K562 (cell line): Measurements from ENCODE around the gene ARHGAP9. TPM values are rescaled to one million over a fixed set of nuclear protein-coding genes. Genes with fewer than 3 reads are reported as not detected.

Experiments
- BDP1 ChIP-seq: IDR thresholded peaks from 3 replicates; pipeline ENCODE4 v1.6.1; 2011; ENCODE audit not compliant: insufficient read length, insufficient read depth
- MYNN ChIP-seq, 2 experiments: sonication (generic); formaldehyde crosslinking in 1 of 2; IDR thresholded peaks; 2 replicates each; pipeline versions ENCODE4 v1.5.0 to v1.6.1; 2016 to 2020; ENCODE audit warnings: antibody characterized with exemption in 1 of 2, missing genetic modification reagents in 1 of 2
- NFIC ChIP-seq: fragments of 450-650 bp; IDR thresholded peaks from 2 replicates; pipeline ENCODE4 v1.6.1; 2017; ENCODE audit warnings: mild to moderate bottlenecking, inconsistent platforms
- RBFOX2 ChIP-seq: fragments of 200-400 bp; formaldehyde crosslinking; IDR thresholded peaks from 2 replicates; pipeline ENCODE4 v1.6.1; 2017; ENCODE audit warnings: low read depth, mild to moderate bottlenecking, low read length, moderate library complexity
- RNF2 ChIP-seq: sonication (generic); IDR thresholded peaks from 2 replicates; pipeline ENCODE4 v1.6.1; 2016
- SLC30A9 ChIP-seq: fragments of 250-450 bp; sonication (Bioruptor Pico); IDR thresholded peaks from 2 replicates; pipeline ENCODE4 v1.8.0; 2022; ENCODE audit warnings: mild to moderate bottlenecking, moderate library complexity
- SREBF2 ChIP-seq: sonication (generic); formaldehyde crosslinking; IDR thresholded peaks from 2 replicates; pipeline ENCODE4 v1.4.0; 2020; ENCODE audit warnings: mild to moderate bottlenecking, missing genetic modification reagents
- SUPT5H ChIP-seq: fragments of 450-650 bp; IDR thresholded peaks from 2 replicates; pipeline ENCODE4 v1.6.1; 2016
- ZNF175 ChIP-seq: fragments of 200-800 bp; sonication (Bioruptor generic); IDR thresholded peaks from 2 replicates; pipeline ENCODE4 v1.6.1; 2016; ENCODE audit warnings: low read depth, mild to moderate bottlenecking, missing genetic modification characterization, missing compliant biosample characterization
- polyA plus RNA-seq, 8 experiments: library from polyadenylated mRNA; depleted of rRNA in 4 of 8; stranded (reverse) in 5 of 8; unstranded in 3 of 8; fragments of >200 nt; fragmentation: Nextera tagmentation in 2 of 8; fragmentation: Illumina TruSeq in 1 of 8; extraction: Ambion mirVana in 2 of 8; extraction: Trizol in 1 of 8; gene quantifications; 2 replicates each; pipeline versions ENCODE4 v1.2.1 to v1.2.3, GENCODE V29; 2011 to 2014; ENCODE audit warnings: inconsistent platforms in 1 of 8, missing spikeins in 1 of 8
- total RNA-seq, 7 experiments: library from RNA; depleted of rRNA in 6 of 7; stranded (reverse); fragments of >200 nt in 6 of 7; fragmentation: Illumina TruSeq in 2 of 7; extraction: Trizol in 2 of 7; gene quantifications; 2 replicates each; pipeline versions ENCODE4 v1.2.1 to v1.2.3, GENCODE V29; 2011 to 2021; ENCODE audit warnings: low replicate concordance in 1 of 7
- TF ChIP-seq, protein P1 (sequence below): fragments of 250-450 bp; sonication (Bioruptor Pico); IDR thresholded peaks from 2 replicates; pipeline ENCODE4 v1.4.0; 2020; ENCODE audit warnings: mild to moderate bottlenecking, moderate library complexity
- TF ChIP-seq, protein P2 (sequence below), 2 experiments: IDR thresholded peaks; 2 replicates each; pipeline ENCODE4 v1.6.1; 2011; ENCODE audit warnings: borderline replicate concordance in 1 of 2, control low read depth in 1 of 2, low read depth in 1 of 2, low read length in 1 of 2, mild to moderate bottlenecking in 1 of 2, mixed read lengths in 1 of 2, moderate library complexity in 1 of 2; ENCODE audit not compliant: insufficient read depth in 1 of 2, insufficient read length in 1 of 2, poor library complexity in 1 of 2, severe bottlenecking in 1 of 2; ENCODE audit errors: extremely low read depth in 1 of 2
- TF ChIP-seq, protein P3 (sequence below): sonication (generic); formaldehyde crosslinking; IDR thresholded peaks from 2 replicates; pipeline ENCODE4 v1.8.1; 2022; ENCODE audit warnings: missing genetic modification reagents
- TF ChIP-seq, protein P4 (sequence below): fragments of 250-450 bp; sonication (Bioruptor Pico); IDR thresholded peaks from 2 replicates; pipeline ENCODE4 v1.8.0; 2022; ENCODE audit warnings: moderate library complexity, mild to moderate bottlenecking, inconsistent platforms
- TF ChIP-seq, protein P5 (sequence below), 2 experiments: IDR thresholded peaks in 1 of 2; conservative IDR thresholded peaks in 1 of 2; 2 replicates each; pipeline ENCODE4 v1.6.1; 2016; ENCODE audit warnings: low read depth in 2 of 2, mild to moderate bottlenecking in 1 of 2, missing compliant biosample characterization in 1 of 2, missing genetic modification characterization in 1 of 2, moderate library complexity in 1 of 2
- TF ChIP-seq, protein P6 (sequence below): sonication (generic); formaldehyde crosslinking; IDR thresholded peaks from 2 replicates; pipeline ENCODE4 v1.8.0; 2022; ENCODE audit warnings: missing genetic modification reagents, mild to moderate bottlenecking, moderate library complexity, borderline replicate concordance

ARHGAP9 gene
- total and polyA plus RNA-seq, 9 of the 15 experiments (the other 6 are each of a cell fraction or from before 2014, with no cell fraction given), result 1.5 to 10.2 (median 5.1) TPM

DNA sequence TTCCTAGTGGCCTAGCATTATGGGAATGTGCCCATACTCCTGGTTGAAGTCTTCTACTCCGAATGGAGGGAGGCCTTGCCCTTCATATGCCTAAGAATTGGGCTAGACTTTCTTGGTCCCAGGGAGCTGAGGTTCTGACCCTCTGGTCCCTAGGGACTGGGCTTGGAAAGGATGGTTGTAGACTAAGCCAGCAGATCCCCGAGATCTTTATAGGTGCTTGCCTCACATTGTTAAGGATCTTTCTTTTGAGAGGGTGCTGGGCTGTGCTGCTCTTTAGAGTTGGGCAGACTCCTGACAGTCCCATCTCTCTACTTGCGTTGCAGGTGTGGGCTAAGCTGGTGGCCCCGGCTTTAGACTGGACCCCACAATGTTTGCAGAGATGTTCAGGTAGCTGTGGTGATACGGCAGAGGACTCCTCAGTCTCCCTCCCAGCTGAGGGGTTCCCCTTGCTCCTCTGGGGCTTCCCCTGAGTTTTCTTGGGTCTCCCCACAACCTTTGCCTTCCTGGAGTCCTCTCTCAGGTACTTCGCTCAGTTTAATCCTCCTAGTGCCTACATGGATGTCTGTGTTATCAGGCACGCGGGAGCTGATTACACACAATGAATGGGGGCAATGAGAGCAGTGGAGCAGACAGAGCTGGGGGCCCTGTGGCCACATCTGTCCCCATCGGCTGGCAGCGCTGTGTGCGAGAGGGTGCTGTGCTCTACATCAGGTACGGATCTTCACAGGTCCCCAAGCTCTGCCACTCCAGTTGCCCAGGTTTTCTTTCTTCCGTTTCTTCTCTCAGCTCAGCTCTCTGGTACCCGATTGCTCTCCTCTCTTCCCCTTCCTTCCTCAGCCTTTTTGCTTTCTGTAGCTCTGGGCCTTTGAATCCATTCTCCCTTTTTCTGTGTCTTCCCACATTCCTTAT, 44.3 kb upstream of the ARHGAP9 start (continued):
- TF ChIP-seq, protein P1, sequence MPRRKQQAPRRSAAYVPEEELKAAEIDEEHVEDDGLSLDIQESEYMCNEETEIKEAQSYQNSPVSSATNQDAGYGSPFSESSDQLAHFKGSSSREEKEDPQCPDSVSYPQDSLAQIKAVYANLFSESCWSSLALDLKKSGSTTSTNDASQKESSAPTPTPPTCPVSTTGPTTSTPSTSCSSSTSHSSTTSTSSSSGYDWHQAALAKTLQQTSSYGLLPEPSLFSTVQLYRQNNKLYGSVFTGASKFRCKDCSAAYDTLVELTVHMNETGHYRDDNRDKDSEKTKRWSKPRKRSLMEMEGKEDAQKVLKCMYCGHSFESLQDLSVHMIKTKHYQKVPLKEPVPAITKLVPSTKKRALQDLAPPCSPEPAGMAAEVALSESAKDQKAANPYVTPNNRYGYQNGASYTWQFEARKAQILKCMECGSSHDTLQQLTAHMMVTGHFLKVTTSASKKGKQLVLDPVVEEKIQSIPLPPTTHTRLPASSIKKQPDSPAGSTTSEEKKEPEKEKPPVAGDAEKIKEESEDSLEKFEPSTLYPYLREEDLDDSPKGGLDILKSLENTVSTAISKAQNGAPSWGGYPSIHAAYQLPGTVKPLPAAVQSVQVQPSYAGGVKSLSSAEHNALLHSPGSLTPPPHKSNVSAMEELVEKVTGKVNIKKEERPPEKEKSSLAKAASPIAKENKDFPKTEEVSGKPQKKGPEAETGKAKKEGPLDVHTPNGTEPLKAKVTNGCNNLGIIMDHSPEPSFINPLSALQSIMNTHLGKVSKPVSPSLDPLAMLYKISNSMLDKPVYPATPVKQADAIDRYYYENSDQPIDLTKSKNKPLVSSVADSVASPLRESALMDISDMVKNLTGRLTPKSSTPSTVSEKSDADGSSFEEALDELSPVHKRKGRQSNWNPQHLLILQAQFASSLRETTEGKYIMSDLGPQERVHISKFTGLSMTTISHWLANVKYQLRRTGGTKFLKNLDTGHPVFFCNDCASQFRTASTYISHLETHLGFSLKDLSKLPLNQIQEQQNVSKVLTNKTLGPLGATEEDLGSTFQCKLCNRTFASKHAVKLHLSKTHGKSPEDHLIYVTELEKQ, result no peak
- no peak for TF ChIP-seq BDP1
- TF ChIP-seq SUPT5H, result no peak
- TF ChIP-seq, protein P2, sequence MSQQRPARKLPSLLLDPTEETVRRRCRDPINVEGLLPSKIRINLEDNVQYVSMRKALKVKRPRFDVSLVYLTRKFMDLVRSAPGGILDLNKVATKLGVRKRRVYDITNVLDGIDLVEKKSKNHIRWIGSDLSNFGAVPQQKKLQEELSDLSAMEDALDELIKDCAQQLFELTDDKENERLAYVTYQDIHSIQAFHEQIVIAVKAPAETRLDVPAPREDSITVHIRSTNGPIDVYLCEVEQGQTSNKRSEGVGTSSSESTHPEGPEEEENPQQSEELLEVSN (IDR thresholded peaks at IDR 0.05; ENCODE audit: borderline replicate concordance in 1 of 2, extremely low read depth in 1 of 2, insufficient read depth in 1 of 2, insufficient read length in 1 of 2, low read depth in 1 of 2, low read length in 1 of 2, poor library complexity in 1 of 2, severe bottlenecking in 1 of 2), result no peak
- no peak for TF ChIP-seq RNF2
- TF ChIP-seq SREBF2 (CRISPR knock-in tag), result no peak
- no peak for TF ChIP-seq MYNN (IDR thresholded peaks at IDR 0.05)
- TF ChIP-seq MYNN (CRISPR knock-in tag; IDR thresholded peaks at IDR 0.05), result no peak
- TF ChIP-seq SLC30A9, result no peak
- no peak for TF ChIP-seq ZNF175 (CRISPR knock-in tag)
- TF ChIP-seq, protein P3, sequence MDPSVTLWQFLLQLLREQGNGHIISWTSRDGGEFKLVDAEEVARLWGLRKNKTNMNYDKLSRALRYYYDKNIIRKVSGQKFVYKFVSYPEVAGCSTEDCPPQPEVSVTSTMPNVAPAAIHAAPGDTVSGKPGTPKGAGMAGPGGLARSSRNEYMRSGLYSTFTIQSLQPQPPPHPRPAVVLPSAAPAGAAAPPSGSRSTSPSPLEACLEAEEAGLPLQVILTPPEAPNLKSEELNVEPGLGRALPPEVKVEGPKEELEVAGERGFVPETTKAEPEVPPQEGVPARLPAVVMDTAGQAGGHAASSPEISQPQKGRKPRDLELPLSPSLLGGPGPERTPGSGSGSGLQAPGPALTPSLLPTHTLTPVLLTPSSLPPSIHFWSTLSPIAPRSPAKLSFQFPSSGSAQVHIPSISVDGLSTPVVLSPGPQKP, result no peak
- TF ChIP-seq, protein P4, sequence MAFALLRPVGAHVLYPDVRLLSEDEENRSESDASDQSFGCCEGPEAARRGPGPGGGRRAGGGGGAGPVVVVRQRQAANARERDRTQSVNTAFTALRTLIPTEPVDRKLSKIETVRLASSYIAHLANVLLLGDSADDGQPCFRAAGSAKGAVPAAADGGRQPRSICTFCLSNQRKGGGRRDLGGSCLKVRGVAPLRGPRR, result no peak
- TF ChIP-seq, protein P5, sequence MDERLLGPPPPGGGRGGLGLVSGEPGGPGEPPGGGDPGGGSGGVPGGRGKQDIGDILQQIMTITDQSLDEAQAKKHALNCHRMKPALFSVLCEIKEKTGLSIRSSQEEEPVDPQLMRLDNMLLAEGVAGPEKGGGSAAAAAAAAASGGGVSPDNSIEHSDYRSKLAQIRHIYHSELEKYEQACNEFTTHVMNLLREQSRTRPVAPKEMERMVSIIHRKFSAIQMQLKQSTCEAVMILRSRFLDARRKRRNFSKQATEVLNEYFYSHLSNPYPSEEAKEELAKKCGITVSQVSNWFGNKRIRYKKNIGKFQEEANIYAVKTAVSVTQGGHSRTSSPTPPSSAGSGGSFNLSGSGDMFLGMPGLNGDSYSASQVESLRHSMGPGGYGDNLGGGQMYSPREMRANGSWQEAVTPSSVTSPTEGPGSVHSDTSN (CRISPR knock-in tag; IDR thresholded peaks at IDR 0.05; ENCODE audit: low read depth), result no peak
- TF ChIP-seq, protein P5 (tag; conservative IDR thresholded peaks at IDR 0.05; ENCODE audit: low read depth), result no peak
- no peak for TF ChIP-seq NFIC
- TF ChIP-seq, protein P6, sequence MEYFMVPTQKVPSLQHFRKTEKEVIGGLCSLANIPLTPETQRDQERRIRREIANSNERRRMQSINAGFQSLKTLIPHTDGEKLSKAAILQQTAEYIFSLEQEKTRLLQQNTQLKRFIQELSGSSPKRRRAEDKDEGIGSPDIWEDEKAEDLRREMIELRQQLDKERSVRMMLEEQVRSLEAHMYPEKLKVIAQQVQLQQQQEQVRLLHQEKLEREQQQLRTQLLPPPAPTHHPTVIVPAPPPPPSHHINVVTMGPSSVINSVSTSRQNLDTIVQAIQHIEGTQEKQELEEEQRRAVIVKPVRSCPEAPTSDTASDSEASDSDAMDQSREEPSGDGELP, result no peak
- TF ChIP-seq RBFOX2, result peak; percentile 36
